ENCODE results near the gene C12orf76.
A peak's percentile ranks its signal among the peaks of the same experiment; 100 is the strongest.
"Not testable (repeated sequence)": the region's sequence is repeated elsewhere in the genome, so short reads cannot be mapped to it uniquely, and the experiment has no call there.

The C12orf76 gene, protein sequence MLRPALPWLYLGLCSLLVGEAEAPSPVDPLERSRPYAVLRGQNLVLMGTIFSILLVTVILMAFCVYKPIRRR

DNA sequence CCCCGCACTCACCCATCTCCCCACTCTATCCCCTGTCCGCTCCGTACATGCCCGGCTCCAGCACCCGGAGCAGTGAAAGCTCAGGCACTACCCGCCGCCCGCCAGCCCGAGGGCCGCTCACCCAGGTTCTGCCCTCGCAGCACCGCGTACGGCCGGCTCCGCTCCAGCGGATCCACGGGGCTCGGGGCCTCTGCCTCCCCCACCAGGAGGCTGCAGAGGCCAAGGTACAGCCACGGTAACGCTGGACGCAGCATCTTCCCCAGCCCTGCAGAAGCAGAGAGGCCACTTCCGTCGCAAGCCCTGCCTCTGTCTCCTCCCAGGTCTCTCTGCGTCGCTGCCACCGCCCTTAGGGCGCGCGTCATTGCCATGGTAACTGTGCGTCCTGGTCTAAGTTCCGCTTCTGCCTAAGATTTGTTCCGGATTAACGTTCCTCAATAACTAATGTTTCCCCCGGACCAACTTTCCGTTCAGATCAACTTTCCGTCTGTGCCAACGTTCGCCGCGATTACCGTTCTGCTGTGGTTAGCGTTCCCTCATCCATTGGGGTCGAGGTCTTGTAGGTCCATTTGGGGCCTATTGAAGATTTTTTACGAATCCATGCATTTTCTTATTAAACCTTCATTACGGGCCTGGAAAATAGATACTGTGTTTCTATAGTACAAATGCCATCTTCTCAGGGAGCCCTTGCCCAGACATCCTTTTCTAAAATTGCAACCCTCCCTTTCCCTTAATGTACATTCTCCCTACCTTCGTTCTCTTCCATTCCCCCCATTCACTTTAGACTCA lies at the start of gene C12orf76:
Gene C12orf76, minus strand, starts transcription at position 281 of the 786 bp plus-strand sequence. Its CDS starts 27 bp downstream, at position 254.
- peak; percentile 95 for DNase-seq

DNA sequence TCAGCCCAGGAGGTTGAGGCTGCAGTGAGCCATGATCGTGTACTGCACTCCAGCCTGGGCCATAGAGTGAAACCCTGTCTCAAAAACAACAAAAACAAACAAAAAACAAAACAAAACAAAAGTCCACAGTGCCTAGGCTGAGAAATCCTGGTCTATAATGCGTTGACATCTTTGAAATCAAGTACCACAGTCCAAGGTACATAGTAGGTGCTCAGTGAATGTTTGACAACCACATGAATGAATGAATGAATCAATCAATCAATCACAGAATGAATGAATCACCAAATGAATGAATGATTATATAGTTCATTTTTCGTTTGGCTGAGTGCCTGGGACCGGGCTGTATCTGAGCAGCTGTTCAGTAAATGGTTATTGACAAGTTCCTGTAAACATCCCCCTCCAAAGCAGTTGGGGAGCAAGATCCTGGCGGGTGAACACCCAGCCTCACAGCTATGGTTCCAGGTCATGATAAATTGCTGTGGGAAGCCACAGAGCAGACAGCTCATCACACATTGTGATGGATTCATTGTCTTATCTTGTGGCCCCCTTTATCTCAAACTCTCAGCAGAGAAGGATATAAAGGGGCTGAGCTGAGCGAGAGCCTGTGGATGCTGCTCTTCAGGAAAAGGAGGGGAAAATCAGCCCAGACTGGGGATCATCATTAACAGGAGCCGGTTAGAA lies 45.4 kb upstream of the C12orf76 start:
- no peak for DNase-seq

DNA sequence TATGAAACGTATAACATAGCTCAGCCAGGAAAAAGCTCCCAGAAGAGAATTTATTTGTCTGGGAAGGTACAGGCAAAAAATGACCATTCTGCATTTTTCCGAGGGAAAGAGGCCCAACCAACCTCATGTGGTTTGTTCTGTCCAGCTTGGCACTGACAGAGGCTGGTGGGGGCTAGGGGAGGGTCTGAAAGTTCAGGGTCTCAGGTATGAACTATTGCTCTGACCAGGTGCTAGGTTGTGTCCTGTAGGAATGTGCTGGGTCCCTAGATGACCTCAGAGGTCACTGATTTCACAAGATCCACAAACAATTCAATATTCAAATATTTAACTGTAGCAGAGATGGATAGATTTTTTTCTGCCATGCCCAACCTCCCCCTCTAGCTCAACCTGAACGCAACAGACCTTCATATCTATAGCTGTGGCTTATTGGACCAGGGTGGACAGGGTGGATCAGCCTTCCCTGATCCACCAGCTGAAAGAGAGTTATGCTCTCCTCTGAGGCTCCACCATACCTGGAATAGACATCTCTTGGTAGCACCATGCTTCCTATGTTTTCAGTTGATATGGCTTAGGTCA lies 42.9 kb upstream of the C12orf76 start:
- no peak for DNase-seq

DNA sequence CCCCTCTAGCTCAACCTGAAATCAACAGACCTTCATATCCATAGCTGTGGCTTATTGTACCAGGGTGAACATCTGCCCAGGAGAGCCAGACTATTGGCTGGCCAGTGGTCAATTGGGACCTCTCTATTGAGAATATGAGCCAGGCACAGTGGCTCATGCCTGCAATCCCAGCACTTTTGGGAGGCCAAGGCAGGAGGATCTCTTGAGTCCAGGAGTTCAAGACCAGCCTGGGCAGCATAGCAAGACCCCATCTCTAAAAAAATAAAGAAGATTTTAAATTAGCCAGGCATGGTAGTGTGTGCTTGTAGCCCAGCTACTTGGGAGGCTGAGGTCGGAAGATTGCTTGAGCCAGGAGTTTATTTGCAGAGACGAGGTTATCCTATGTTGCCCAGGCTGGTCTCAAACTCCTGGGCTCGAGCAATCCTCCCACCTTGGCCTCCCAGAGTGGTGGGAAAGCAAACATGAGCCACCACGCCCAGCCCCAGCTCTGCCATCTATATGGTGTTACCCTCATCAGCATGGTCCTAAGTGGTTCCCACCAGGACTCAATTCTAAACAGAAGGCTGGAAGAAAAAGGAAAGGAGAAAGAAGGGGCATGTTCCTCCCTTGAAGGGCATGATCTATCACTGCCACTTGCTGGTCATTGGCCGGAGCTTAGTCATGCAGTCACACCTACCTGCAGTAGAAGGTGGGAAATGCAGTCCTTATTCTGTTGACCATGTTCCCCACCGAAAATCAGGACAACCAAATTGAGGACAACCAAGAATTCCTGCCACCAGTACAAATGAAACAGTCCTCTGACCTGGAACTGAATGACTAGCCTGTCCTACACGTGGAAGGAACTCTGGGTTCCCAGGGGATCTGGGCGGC lies 42.2 kb upstream of the C12orf76 start:
- DNase-seq, result no peak

DNA sequence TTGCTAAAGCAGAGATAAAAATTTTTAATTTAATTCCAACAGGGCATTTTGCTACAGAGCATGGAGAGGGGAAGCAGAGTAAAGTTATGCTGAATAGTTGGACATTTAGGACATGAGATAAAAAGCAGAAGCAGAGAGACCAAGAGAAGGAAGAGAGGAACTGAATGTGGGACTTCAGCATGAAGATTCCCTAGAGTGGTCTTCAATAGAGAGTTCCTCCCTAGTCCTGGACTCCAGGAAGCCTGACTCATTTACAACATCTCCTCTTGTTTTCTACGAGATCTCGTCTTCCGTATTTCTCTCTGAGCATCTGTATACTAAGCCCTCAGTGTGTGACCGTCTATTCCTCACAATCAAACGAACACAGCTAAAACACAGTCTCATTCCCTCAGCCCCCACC lies 40.6 kb upstream of the C12orf76 start:
- DNase-seq, result no peak

DNA sequence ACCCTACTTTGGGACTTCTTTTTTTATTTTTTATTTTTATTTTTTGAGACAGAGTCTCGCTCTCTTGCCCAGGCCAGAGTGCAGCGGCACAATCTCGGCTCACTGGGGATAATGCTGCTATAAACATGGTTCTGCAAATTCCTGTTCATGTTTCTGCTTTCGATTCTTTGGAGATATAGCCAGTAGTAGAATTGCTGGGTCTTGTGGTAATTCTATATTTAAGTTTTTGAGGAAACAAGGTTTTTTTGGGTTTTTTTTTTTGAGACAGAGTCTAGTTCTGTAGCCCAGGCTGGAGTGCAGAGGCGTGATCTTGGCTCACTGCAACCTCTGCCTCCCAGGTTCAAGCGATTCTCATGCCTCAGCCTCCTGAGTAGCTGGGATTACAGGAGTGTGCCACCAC lies 39.9 kb upstream of the C12orf76 start:
- DNase-seq, result not testable (repeated sequence)

DNA sequence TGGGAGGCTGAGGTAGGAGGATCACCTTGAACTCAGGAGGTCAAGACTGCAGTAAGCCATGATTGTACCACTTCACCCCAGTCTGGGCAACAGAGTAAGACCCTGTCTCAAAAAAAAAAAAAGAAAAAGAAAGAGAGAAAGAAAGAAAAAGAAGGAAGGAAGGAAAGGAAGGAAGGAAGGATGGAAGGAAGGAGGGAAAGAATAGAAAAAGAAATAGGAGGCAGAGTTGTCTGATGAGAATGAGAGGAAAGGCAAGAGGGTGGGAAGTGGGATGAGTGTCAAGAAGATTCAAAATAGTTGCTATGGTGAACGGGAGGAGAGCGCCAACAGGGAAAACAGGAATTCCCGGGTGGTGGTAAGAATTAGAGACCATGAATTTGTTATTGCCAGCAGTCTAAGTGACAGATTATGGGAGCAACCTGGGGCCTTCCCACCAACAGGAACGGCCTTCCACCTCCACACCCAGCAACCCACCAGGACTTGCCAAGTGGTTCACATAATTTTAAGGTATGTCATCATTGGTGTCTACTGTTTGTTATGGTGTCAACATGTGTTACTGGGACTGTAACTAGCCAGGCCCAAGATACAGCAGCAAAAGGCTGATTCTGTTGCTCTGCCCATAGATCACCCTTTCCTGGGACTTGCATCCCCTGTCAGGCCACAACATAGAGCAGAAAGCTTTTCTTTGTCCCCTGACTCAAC lies 36.1 kb upstream of the C12orf76 start:
- no peak for DNase-seq

DNA sequence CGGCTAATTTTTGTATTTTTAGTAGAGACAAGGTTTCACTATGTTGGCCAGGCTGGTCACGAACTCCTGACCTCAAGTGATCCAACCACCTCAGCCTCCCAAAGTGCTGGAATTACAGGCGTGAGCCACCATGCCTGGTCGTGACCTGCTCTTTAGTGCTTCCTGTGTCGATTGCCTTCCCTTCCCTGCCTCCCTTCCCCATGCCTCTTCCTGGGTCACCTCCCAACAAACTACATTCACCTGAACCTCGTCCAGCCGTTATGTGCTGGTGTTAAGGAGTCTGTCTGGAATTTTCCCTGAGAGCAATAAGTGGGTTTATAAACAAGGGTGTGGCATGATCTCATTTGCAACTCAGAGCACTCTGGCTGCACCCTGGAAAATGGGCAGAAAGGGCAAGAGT lies 32.1 kb upstream of the C12orf76 start:
- DNase-seq, result no peak

DNA sequence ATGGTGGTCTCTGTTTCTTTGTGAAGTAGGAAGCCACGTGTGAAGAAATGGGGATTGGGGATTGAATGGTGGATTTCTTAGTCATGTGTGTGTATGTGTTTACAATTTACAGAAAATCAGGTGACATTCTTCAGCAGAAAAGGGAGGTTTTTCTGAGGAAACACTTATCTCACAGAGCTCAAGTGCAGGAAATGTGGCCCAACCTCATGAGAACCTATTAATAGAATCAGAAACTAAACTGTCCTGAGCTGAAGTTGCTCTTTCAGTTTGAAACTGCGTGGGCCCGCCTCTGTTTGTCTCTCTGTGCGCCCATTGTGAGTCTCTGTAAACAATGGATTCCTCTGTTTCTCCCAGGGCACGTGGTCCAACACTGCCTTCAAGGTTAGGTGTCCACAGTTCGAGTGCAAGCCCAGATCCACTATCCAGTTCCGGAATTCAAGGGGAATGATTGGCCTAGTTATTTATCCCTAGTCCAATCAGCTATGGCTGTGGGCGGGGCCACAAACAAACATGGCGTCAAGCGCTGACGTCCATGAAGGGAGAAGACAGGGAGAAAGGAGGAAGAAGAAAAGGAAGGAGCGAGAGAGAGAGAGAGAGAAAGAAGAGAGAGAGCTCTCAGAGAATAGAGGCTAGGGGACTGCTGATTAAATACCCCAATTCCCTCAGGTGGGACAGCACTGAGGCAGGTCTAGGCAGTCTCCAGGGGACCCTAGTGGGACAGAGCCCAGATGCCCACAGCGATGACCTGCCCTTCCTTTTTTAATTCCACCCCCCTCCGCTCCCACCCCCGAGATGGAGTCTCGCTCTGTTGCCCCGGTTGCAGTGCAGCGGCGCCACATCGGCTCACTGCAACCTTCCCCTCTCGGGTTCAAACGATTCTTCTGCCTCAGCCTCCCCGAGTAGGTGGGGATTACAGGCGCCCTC lies 31.4 kb upstream of the C12orf76 start:
- no peak for DNase-seq

DNA sequence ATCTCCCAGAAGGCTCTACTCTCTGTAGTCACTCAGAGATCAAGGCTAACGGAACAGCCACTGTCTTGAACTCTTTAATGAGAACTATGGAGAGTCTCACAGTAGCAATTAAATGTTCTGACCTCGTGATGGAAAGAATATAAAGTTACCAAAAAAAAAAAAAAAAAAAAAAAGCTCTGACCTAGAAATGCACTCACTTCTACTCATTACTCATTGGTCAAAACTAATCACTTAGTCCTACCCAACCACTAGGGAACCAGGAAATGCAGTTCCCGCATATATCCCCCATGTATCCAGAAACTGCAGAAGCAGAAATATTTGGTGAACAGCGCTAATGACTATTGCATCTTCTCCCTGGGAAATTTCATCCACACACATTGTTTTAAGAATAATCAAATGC lies 29.5 kb upstream of the C12orf76 start:
- DNase-seq, result no peak

DNA sequence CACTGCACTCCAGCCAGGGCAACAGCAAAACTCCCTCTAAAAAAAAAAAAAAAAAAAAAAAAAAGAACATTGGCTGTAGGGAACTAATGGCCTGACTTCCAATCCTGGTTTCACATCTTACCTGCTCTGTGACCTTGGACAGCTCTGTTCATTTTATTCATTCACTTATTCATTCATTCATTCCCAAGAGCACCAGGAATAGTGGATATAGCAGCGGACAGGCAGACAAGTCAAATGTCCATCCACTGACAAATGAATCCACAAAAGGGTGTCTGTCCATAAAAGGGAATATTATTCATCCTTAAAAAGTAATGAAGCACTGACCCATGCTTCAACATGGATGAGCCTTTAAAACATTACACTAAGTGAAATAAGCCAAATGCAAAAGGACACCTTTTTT lies 27.6 kb upstream of the C12orf76 start:
- no peak for DNase-seq

DNA sequence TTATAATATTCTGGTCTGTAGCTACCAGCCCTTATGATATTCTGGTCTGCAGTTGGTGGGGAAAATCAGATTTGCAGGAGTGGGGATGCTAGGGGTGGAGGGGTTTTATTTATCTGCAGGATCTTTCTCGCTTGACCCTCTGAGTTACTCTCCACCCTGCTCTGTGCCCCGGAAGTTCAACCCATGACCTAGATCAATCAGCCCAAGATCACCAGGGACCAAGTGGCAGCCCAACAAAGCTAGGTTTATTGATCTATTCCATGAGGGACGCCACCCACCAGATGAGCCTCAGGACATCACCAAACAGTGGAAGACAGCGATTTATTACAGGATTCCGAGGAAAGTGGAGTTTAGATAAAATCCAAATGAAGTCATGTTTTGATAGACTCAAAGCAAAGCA lies 25.8 kb upstream of the C12orf76 start:
- DNase-seq, result no peak

DNA sequence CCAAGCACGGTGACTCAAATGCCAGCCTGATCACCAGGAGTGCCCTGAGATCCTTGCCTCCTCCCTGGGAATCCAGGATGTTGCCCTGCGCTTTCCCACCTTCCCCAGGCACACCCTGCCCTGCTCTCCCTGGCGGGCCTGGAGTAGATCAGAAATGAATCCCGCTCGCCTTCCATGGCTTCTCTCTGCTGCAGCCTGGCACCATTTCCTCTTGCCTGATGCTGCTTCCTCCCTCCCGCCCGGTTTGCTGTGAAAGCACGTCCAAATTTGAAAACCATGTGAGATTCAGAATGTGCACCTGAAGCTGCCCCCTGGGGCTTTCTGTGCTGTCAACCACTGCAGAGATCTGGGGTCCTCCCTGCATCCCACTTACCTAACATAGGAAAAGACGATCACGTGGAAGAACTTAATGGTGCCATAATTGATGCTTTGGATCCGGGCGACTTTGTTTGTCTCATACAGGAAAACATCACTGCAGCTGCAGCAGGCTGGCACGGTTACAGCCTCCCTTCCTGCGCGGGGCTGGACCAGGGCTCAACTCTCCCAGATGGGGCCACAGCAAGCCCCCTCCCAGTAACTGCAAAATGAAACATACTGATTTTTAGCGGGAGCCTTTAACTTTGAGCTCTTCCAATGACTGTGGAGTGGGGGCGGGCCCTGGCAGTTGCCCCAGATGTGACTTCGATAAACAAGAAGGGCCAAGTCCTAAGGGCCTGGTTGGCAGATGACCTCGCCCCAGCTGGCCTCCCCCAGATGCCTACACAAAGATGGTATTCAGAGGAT lies 24.9 kb upstream of the C12orf76 start:
- peak; percentile 40 for DNase-seq

DNA sequence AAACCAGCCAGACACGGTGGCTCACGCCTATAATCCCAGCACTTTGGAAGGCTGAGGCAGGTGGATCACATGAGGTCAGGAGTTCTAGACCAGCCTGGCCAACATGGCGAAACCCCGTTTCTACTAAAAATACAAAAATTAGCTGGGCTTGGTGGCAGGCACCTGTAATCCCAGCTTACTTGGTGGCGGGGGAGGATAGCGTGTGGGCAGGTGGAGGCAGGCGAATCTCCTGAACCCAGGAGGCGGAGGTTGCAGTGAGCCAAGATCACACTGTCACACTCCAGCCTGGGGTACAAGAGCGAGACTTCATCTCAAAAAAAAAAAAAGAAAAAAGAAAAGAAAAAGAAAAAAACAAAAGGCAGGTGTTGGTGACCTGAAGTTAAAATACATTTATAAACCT lies 24.3 kb upstream of the C12orf76 start:
- not testable (repeated sequence) for DNase-seq

DNA sequence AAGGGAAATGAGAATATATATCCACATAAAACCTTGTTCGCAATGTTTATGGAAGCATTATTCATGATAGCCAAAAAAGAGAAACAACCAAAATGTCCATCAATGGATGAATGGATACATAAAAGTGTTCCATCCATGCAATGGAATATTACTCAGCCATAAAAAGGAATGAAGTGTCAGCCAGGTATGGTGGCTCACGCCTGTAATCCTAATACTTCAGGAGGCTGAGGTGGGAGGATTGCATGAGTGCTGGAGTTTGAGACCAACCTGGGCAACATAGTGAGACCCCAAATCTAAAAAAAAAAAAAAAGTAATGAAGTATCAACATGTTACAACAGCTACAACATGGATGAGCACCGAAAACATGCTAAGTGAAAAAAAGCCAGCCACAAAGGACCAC lies 23.6 kb upstream of the C12orf76 start:
- no peak for DNase-seq

DNA sequence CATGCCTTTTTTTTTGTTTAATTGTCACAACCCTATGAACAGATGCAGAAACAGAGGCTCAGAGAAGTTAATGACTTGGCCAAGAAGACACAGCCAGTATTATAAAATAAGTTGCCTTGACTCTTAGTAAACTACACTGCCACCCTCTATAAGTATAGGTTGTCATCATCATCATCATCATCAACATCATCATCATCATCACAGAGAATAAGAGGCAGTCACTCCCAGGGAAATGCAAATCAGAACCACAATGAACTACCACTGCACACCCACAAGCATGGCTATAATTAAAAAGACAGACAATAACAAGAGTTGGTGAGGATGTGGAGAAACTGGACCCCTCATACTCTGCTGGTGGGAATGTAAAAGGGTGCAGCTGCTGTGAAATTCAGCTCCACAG lies 23.2 kb upstream of the C12orf76 start:
- DNase-seq, result no peak

DNA sequence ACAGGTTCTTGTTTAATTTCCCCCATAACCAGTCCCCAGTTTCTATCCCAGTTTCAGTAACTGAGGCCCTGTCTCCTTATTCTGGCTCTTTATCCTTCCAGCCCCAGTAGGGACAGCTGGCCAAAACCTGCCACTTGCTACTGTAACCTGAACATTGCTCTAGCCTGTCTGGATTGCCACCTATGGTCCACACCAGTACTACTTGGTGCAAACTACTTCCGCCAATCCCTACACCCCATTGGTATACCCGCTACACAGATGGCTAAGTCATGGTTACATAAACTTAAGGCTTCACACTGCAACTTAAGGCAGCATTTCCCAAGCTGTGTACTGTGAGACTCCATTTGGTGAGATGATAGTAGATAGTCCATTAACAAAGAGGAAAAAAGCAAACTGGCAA lies 20.3 kb upstream of the C12orf76 start:
- DNase-seq, result no peak

DNA sequence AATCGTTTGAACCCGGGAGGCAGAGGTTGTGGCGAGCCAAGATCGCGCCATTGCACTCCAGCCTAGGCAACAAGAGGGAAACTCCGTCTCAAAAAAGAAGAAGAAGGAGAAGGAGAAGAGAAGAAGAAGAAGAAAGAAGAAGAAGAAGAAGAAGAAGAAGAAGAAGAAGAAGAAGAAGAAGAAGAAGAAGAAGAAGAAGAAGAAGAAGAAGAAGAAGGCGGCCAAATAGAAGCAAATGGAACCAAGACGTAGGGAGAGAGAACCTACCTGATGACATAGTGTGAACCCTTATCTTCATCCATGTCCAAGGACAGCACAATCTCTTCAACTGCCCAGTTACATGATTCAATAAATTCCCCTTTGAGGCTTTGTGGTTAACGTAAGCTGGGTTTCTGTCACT lies 19.8 kb upstream of the C12orf76 start:
- DNase-seq, result not testable (repeated sequence)

DNA sequence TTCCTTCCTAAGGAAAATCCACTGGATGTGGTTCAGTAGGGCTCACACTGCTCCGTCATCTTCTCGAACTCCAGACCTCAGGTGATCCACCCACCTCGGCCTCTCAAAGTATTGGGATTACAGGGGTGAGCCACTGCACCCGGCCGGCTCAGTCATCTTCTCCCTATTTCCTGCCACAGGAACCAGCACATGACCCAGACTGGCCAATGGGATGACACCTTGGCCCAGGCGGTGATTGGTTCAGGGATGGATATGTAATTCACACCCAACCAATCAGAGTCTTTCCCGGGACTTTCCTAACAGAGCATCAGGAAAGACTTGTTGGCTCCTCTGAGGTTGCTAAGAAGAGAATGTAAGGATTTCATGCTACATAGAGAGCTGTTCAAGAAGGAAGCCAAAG lies 19.2 kb upstream of the C12orf76 start:
- DNase-seq, result no peak

DNA sequence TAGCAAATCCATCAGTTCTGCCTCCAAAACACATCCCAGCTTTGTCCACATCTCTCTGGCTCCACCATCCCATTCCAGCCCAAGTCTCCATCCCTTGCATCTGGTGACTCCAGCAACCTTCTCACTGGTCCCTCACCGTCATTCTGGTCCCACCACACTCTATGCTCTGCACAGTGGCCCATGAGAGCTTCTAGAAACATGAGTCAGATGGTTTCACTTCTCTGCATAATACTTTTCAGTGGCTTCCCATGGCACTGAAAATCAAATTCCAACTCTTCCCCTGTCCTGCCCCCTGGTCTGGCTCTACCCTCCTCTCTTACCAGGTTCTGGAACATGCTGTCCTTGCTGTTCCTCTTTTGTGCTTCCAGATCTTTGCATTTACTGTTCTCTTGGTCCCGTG lies 17.2 kb upstream of the C12orf76 start:
- no peak for DNase-seq

Data from NCI-H748 treated with DMSO at 0.1 percent for 48 hours (cell line).